Skeletal muscle tissue (tissue), 4 donors: ENCODE results near the gene ERO1B. TPM values are rescaled to one million over a fixed set of nuclear protein-coding genes. Genes with fewer than 3 reads are reported as not detected.

Experiments used
- H3K27ac ChIP-seq: one replicate; pipeline ENCODE4 v1.7.0; 2013; ENCODE audit warnings: mild to moderate bottlenecking, low read depth, low read length, inconsistent platforms
- H3K27me3 ChIP-seq, 3 donors: one replicate each; pipeline ENCODE4 v1.7.0; 2013; ENCODE audit warnings: low read length in 3 of 3; ENCODE audit not compliant: control insufficient read depth in 3 of 3, insufficient read depth in 3 of 3
- H3K36me3 ChIP-seq, 3 donors: one replicate each; pipeline ENCODE4 v1.7.0; 2013; ENCODE audit warnings: low read length in 3 of 3; ENCODE audit not compliant: control insufficient read depth in 3 of 3, insufficient read depth in 3 of 3
- H3K4me1 ChIP-seq, 3 donors: one replicate each; pipeline ENCODE4 v1.7.0; 2013; ENCODE audit warnings: low read length in 3 of 3, mild to moderate bottlenecking in 3 of 3; ENCODE audit not compliant: control insufficient read depth in 3 of 3, insufficient read depth in 3 of 3
- H3K4me3 ChIP-seq, 3 donors: one replicate each; pipeline ENCODE4 v1.7.0; 2013; ENCODE audit warnings: low read length in 3 of 3
- H3K9ac ChIP-seq, 3 donors: one replicate each; pipeline ENCODE4 v1.7.0; 2013; ENCODE audit warnings: low read length in 3 of 3, mild to moderate bottlenecking in 3 of 3, moderate library complexity in 2 of 3, low read depth in 1 of 3
- H3K9me3 ChIP-seq, 3 donors: one replicate each; pipeline ENCODE4 v1.7.0; 2013; ENCODE audit warnings: low read length in 3 of 3; ENCODE audit not compliant: control insufficient read depth in 3 of 3
- total RNA-seq: library from RNA; depleted of rRNA; stranded (reverse); fragments of >200 nt; gene quantifications from one replicate; pipeline ENCODE4 v1.2.3, GENCODE V29; 2014
- donor health status: Osteomylitis.

Gene ERO1B
- total RNA-seq, 1 donor from 2014 or later = 4.2 TPM

DNA sequence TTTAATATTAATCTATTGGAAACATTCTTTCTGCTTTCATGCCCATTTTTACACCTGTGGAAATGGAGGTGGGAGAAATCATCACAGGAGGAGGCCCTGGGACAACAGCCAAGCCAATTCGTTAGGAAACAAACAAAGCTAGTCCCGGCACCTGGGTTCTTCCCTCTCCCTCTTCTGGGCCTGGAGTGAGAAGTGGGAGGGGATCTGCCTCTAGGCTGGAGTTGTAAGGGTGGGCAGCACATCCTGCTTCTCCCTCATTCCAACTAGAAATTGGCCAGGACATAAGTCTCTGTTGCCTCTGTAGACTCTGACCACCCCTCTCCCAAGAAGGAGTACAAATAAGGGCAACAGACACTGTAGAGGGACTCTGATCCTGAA is 20.2 kb upstream of the ERO1B start:
- Histone ChIP-seq H3K4me1 (no peaks in the 10 kb centered on the region), H3K4me3 (no peak overlapping the region), H3K27ac (no peak overlapping the region), H3K27me3 (no peaks in the 10 kb centered on the region), H3K9me3 (no peaks in the 10 kb centered on the region), H3K36me3 (no peaks in the 10 kb centered on the region), H3K9ac (no peak overlapping the region)

DNA sequence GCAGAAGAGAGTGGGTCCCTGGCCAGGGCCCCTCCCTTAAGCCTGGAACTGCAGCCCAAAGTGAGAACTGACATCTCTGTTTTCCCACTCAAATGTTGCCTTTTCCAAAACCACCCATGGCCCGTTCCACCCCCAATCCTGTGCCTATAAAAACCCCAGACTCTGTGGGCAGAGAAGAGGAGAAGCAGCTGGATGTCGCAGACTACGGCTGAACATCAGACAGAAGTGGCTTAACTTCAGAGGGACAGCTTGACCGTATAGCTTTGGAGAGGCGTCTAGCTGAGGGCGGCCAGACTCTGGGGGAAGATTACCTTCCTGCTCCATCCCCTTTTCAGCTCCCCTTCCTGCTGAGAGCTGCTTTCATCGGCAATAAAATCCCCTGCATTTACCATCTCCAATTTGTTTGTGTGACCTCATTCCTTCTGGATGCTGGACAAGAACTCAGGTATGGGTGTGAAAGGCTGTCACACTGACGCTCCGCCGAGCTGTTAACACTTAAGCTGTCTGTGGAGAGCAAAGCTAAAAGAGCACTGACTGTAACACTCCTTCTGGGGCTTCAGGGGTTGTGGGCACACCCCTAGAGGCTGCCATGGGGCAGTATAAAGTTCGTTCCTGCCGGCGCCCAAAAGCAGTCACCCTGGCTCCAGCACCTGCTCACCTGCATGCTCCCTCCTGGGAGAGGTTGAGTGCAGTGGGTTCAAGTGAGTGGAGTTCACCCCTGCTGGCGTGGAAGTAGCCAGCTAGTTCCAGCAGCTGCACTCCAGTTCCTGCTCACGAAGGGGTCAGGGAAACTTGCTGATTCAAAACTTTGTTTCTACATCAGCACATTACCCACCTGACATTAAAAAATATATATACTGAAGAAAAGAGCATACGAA is 19.6 kb upstream of the ERO1B start:
- H3K27me3 ChIP-seq = no peaks in the 10 kb centered on the region
- H3K9ac ChIP-seq = no peak overlapping the region
- H3K36me3 ChIP-seq = no peaks in the 10 kb centered on the region
- H3K27ac ChIP-seq = no peak overlapping the region
- no peaks in the 10 kb centered on the region for H3K9me3 ChIP-seq
- H3K4me3 ChIP-seq = no peak overlapping the region
- H3K4me1 ChIP-seq = no peaks in the 10 kb centered on the region

DNA sequence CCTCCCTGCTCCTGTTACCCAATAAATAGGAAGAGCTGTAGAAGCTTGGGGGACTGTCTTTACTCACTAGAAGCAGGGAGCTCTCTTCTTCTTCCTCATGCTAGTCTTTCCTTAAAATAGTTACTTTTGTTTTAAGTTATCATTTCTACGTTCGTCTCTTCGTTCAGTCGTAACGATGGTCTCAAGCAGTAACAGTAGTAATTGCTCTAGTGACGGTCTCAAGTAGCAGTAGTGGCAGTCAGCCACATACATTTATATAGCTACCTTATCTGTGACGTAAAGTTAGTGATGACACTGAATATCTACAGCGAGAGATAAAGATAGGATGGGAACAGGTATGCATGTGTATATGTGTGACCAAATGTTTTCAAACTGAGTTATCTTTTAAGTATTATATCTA is 15.4 kb upstream of the ERO1B start:
- H3K36me3 ChIP-seq = no peaks in the 10 kb centered on the region
- H3K4me1 ChIP-seq = no peaks in the 10 kb centered on the region
- no peak overlapping the region for H3K4me3 ChIP-seq
- H3K9ac ChIP-seq = no peak overlapping the region
- peaks cover 0 to 2% (median 0%) of the 10 kb centered on the region in 3 donors for H3K27me3 ChIP-seq
- H3K27ac ChIP-seq = no peak overlapping the region
- H3K9me3 ChIP-seq = no peaks in the 10 kb centered on the region

DNA sequence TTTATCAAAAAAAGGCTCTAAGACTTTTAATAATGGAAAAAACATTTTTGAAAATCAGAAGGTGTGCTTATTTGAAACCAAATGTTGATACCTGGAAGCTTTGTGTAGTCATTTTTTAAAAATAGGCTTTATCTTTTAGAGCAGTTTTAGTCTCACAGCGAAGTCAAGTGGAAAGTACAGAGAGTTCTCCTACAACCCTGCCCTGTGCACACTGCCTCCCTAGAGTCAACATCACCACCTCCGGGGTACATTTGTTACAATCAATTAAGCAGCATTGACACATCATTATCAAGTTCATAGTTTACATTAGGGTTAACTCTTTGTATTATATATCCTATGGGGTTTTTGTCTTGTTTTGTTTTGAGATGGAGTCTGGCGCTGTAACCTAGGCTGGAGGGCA is 10.7 kb upstream of the ERO1B start:
- no peaks in the 10 kb centered on the region for H3K36me3 ChIP-seq
- H3K27ac ChIP-seq = no peak overlapping the region
- no peak overlapping the region for H3K4me3 ChIP-seq

DNA sequence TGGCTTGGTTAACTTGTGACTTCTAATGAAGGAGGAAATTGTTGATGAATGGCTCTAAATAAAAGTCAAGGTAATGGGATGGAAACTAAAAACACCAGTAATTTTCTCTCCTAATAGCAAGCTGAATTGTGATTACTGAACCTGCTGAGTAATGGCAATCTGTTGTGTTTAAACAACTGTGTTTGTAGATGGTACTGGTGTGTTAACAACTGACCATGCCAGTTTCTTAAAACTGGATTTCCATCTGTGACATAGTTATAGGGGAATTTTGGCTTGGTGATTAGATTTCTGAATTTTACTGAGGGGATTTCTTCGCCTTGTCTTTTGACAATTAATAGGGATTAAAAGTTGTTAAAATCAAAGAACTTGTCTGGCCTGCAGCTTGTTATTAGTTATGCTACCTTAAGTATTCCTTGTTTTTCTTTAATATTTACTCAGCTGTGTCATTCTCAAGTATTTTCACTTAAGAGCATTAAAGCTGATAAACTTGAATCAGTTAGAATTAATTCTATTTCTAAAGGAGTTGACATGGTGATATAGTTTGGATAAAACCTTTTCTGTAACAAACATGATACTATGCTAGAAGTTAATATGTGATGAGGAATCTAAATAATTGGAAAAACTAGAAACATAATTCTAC is 7.9 kb upstream of the ERO1B start:
- no peak overlapping the region for H3K27ac ChIP-seq
- no peaks in the 10 kb centered on the region for H3K4me1 ChIP-seq
- no peak overlapping the region for H3K4me3 ChIP-seq
- peaks cover 6 to 11% (median 6%) of the 10 kb centered on the region in 3 donors for H3K27me3 ChIP-seq
- no peaks in the 10 kb centered on the region for H3K9me3 ChIP-seq
- no peaks in the 10 kb centered on the region for H3K36me3 ChIP-seq
- no peak overlapping the region for H3K9ac ChIP-seq

More for the DNA sequence above, 10.7 kb upstream of the ERO1B start:
- Histone ChIP-seq H3K4me1 (no peaks in the 10 kb centered on the region), H3K9ac (no peak overlapping the region), H3K9me3 (no peaks in the 10 kb centered on the region), H3K27me3 (peaks cover 2 to 6% (median 3%) of the 10 kb centered on the region in 3 donors)

DNA sequence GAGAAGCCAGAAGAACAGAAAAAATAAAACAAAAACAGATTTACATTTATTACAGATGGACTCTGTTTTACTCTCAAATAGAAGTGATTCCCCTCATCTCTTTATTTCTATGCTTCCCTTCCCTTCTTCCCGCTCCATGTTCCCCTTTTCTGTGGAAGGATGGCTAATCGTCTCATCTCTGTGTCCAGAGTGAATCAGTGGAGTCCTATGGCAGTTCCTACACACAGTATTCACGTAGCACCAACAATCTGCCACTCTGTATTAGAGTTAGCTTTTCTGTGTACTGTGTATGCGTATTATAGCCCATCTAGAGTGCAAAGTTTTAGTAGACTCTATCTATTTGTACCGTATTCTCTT is 6.8 kb upstream of the ERO1B start:
- Histone ChIP-seq H3K27ac (no peak overlapping the region), H3K36me3 (no peaks in the 10 kb centered on the region), H3K9me3 (no peaks in the 10 kb centered on the region), H3K4me3 (no peak overlapping the region), H3K4me1 (no peaks in the 10 kb centered on the region), H3K9ac (no peak overlapping the region), H3K27me3 (peaks cover 6 to 11% (median 6%) of the 10 kb centered on the region in 3 donors)

DNA sequence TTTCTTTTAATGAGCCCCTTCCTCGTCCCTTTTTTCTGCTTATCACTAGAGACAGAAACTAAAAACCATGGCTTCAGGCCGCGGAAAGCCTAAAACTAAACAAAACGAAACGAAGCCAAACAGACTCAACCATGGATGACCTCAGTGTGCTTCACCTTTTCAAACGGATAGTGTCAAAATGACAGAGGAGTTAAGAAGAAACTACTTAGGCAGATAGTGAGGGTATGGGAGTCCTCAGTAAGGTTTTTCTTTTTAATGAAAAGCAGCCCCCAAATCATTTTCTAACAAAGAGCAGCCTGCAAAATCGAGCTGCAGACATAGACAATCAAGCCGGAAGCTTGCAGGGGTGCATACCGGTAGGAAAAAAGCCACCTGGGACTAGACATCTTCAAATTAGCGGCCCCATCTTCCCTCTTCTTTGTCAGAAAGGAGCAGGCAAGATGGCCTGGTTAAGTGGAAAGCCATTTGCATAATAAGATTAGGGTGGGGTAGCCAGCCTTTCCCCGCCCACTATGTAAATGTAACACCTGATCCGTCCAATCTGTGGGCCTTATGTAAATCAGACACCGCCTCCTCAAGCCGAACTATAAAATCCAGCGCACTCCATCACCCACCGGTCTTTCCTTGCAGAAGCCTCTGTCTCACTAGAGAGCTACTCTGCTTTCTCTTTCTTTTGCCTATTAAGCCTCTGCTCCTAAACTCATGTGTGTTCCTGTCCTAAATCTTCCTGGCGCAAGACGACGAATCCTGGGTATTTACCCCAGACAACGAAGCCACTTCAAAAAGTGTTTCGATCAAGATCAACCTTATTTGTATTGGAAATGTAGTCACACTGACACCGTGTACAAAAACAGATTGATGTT is 6.2 kb upstream of the ERO1B start:
- Histone ChIP-seq H3K4me1 (no peaks in the 10 kb centered on the region), H3K27ac (no peak overlapping the region), H3K9ac (no peak overlapping the region), H3K4me3 (no peak overlapping the region), H3K36me3 (no peaks in the 10 kb centered on the region), H3K9me3 (no peaks in the 10 kb centered on the region), H3K27me3 (peaks cover 6 to 11% (median 6%) of the 10 kb centered on the region in 3 donors)

DNA sequence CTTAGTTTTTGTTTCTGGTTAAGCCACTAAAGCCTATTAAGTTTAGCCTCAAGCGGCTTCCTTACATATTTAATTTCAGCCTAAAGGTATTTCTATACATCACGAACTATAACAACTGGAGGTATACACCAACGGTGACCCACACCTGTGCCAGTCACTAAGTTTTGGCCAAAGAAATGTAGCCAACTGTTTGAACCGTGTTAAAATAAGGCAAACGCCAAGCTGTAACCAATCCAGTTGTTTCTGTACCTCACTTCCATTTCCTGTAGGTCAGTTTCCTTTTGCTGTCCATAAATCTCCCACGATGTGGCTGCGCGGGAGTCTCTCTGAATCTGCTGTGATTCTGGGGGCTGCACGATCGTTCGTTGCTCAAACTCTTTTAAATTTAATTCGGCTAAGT is 5.6 kb upstream of the ERO1B start:
- Histone ChIP-seq H3K36me3 (no peaks in the 10 kb centered on the region), H3K27me3 (peaks cover 5 to 11% (median 6%) of the 10 kb centered on the region in 3 donors), H3K27ac (no peak overlapping the region), H3K4me3 (no peak overlapping the region), H3K9me3 (no peaks in the 10 kb centered on the region), H3K4me1 (peaks cover 3 to 4% (median 3%) of the 10 kb centered on the region in 3 donors), H3K9ac (no peak overlapping the region)

DNA sequence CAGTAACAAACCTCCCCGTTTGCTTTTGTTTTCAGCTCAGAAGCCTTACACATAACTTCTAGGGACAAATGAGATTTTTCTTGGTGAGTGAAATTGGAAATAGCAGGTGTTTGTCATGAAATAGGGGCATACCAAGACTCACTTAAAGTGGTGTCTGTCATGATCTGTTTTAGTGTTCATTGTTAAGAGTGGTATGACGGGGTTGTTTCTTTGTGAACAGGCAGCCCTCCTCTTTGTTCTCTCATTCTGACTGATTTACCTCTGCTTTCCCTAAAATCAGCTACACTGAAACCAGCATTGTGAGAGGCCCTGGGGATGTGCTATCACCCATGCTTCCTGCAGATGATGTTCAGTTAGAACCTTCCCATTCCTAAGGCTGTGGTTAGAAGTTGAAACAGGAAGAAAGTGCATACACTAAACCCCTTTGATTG is 2.5 kb upstream of the ERO1B start:
- Histone ChIP-seq H3K27ac (no peak overlapping the region), H3K4me1 (peaks cover 11 to 18% (median 13%) of the 10 kb centered on the region in 3 donors), H3K9ac (no peak overlapping the region), H3K36me3 (no peaks in the 10 kb centered on the region), H3K27me3 (peaks cover 0 to 11% (median 5%) of the 10 kb centered on the region in 3 donors), H3K4me3 (no peak overlapping the region), H3K9me3 (no peaks in the 10 kb centered on the region)
